GM12878 (cell line): ENCODE data around the gene MACROD2. TPM values are rescaled to one million over a fixed set of nuclear protein-coding genes. Genes with fewer than 3 reads are reported as not detected.

ENCODE experiments used
- ATAC-seq: fragments of 200-7000 bp; cut with Tn5 transposase; 3 replicates; pipeline ENCODE4 v1.9.1; 2020; ENCODE audit warnings: mild to moderate bottlenecking, moderate library complexity
- BruUV-seq: library from RNA; stranded (reverse); fragments of 400-500 nt; replicated peaks from 2 replicates; lab custom pipeline; 2021; lab: Mats Ljungman, UMichigan
- CTCF ChIA-PET: fragments of 300-600 bp; sonication (Branson Sonifier 250); formaldehyde crosslinking; extraction: SDS; loops from one replicate; lab custom pipeline; 2021; ENCODE audit warnings: inconsistent platforms; lab: Yijun Ruan, JAX
- POLR2A ChIA-PET: fragments of 350-600 bp; formaldehyde crosslinking; extraction: SDS; loops from one replicate; lab custom pipeline; 2021; ENCODE audit warnings: inconsistent platforms; lab: Charles Lee
- RAD21 ChIA-PET: fragments of 300-600 bp; sonication (Branson Sonifier 250); formaldehyde crosslinking; loops from one replicate; lab custom pipeline; 2023; ENCODE audit warnings: antibody characterized with exemption; ENCODE audit not compliant: unreplicated experiment; lab: Charles Lee
- SMC1A ChIA-PET: fragments of 300-600 bp; sonication (Branson Sonifier 250); formaldehyde crosslinking; loops from one replicate; lab custom pipeline; 2023; ENCODE audit not compliant: unreplicated experiment, uncharacterized antibody; lab: Charles Lee
- DNase-seq: peaks from one replicate; pipeline ENCODE4 v3.0.0-alpha.2; 2011; ENCODE audit warnings: low read depth, low spot score
- FAIRE-seq: peaks from 3 replicates; lab custom pipeline; 2011; peaks lifted over from hg19 to GRCh38; lab: Jason Lieb, UNC
- H2AFZ ChIP-seq: 2 replicates; pipeline ENCODE4 v1.6.0; 2011; ENCODE audit warnings: low read depth, low read length, control low read depth; ENCODE audit not compliant: control insufficient read depth
- H3K27ac ChIP-seq: 2 replicates; pipeline ENCODE4 v1.5.1; 2011; ENCODE audit warnings: control low read depth; ENCODE audit not compliant: control insufficient read depth, insufficient read depth
- H3K27me3 ChIP-seq, 2 experiments: replicated peaks in 1 of 2; 2 replicates each; pipeline versions ENCODE4 v1.6.0 to v1.6.1; 2011; ENCODE audit warnings: low read length in 1 of 2; ENCODE audit not compliant: control insufficient read depth in 2 of 2, insufficient read depth in 2 of 2
- H3K36me3 ChIP-seq, 2 experiments: 2 replicates each; pipeline ENCODE4 v1.5.1; 2011; ENCODE audit warnings: low read length in 1 of 2; ENCODE audit not compliant: control insufficient read depth in 2 of 2, insufficient read depth in 2 of 2
- H3K4me1 ChIP-seq: 2 replicates; pipeline ENCODE4 v1.6.1; 2011; ENCODE audit warnings: mild to moderate bottlenecking, low read length, moderate library complexity, mixed read lengths; ENCODE audit not compliant: control insufficient read depth, insufficient read depth
- H3K4me2 ChIP-seq: 2 replicates; pipeline ENCODE4 v1.6.0; 2011; ENCODE audit warnings: control low read depth; ENCODE audit not compliant: control insufficient read depth, insufficient read depth
- H3K4me3 ChIP-seq: fragments of 200-600 bp; sonication (generic); 2 replicates; pipeline ENCODE4 v1.5.1; 2016
- H3K79me2 ChIP-seq: 2 replicates; pipeline ENCODE4 v1.6.0; 2011; ENCODE audit warnings: low read length; ENCODE audit not compliant: control insufficient read depth, insufficient read depth
- H3K9ac ChIP-seq: 2 replicates; pipeline ENCODE4 v1.8.0; 2011; ENCODE audit warnings: low read length, control low read depth, mixed read lengths; ENCODE audit not compliant: control insufficient read depth, insufficient read depth
- H3K9me3 ChIP-seq: replicated peaks from 3 replicates; pipeline ENCODE4 v1.5.1; 2011; ENCODE audit warnings: mild to moderate bottlenecking, low read length; ENCODE audit not compliant: control insufficient read depth, insufficient read depth
- H4K20me1 ChIP-seq: 2 replicates; pipeline ENCODE4 v1.6.0; 2011; ENCODE audit not compliant: control insufficient read depth, insufficient read depth
- ESRRA ChIP-seq: IDR thresholded peaks from 2 replicates; pipeline ENCODE4 v1.6.1; 2012; ENCODE audit warnings: mild to moderate bottlenecking, low read length, improper control_type of control experiment
- MTA3 ChIP-seq: IDR thresholded peaks from 2 replicates; pipeline ENCODE4 v1.6.1; 2012; ENCODE audit warnings: low read length, inconsistent platforms, borderline replicate concordance
- POLR2AphosphoS2 ChIP-seq: IDR thresholded peaks from 2 replicates; pipeline ENCODE4 v1.6.1; 2011; ENCODE audit warnings: low read depth, mild to moderate bottlenecking, low read length, improper control_type of control experiment, moderate library complexity
- SREBF2 ChIP-seq: IDR thresholded peaks from 2 replicates; pipeline ENCODE4 v1.6.1; 2012; ENCODE audit warnings: mild to moderate bottlenecking, low read length
- SUPT20H ChIP-seq: IDR thresholded peaks from 2 replicates; pipeline ENCODE4 v1.6.1; 2011; ENCODE audit warnings: low read depth, mild to moderate bottlenecking, low read length, moderate library complexity, borderline replicate concordance; ENCODE audit not compliant: control insufficient read depth
- YBX1 ChIP-seq: fragments of 450-650 bp; IDR thresholded peaks from 2 replicates; pipeline ENCODE4 v1.6.1; 2016; ENCODE audit warnings: antibody characterized with exemption
- ZBED1 ChIP-seq: IDR thresholded peaks from 2 replicates; pipeline ENCODE4 v1.6.1; 2016; ENCODE audit warnings: borderline replicate concordance
- WGBS: methylation state at CpG from one replicate; pipeline ENCODE4 v1.1.6; 2016; ENCODE audit warnings: low lambda C conversion rate; ENCODE audit not compliant: insufficient replicate concordance, insufficient coverage; ENCODE audit errors: missing lambda C conversion rate; 5-methylcytosine and 5-hydroxymethylcytosine counted together
- in situ Hi-C: fragments of 300-500 bp; cut with MboI; formaldehyde crosslinking; loops from 9 replicates; pipeline ENCODE4 v1.14.3; 2018; ENCODE audit warnings: mixed read lengths
- intact Hi-C: fragments of 100-400 bp; cut with micrococcal nuclease; formaldehyde crosslinking; loops from one replicate; pipeline ENCODE4 v1.14.2; 2022; ENCODE audit not compliant: unreplicated experiment
- polyA plus RNA-seq, 11 experiments: library from polyadenylated mRNA; depleted of rRNA in 4 of 11; unstranded in 6 of 11; stranded (reverse) in 5 of 11; fragments of >200 nt; fragmentation: Nextera tagmentation in 4 of 11; fragmentation: Illumina TruSeq in 1 of 11; extraction: Ambion mirVana in 4 of 11; extraction: Trizol in 1 of 11; gene quantifications; 1 replicate in 1 of 11; 2 replicates in 10 of 11; pipeline versions ENCODE4 v1.2.1 to v1.2.3, GENCODE V29; 2011 to 2016; ENCODE audit warnings: inconsistent platforms in 2 of 11, missing spikeins in 2 of 11, low read depth in 1 of 11
- total RNA-seq, 4 experiments: library from RNA; depleted of rRNA in 3 of 4; stranded (reverse); fragments of >200 nt in 3 of 4; fragmentation: Illumina TruSeq in 1 of 4; extraction: Trizol in 1 of 4; gene quantifications; 2 replicates each; pipeline versions ENCODE4 v1.2.1 to v1.2.3, GENCODE V29; 2013 to 2021
- TF ChIP-seq, protein P1 (sequence below): fragments of 450-650 bp; formaldehyde crosslinking; IDR thresholded peaks from 2 replicates; pipeline ENCODE4 v1.4.0; 2020; ENCODE audit warnings: mild to moderate bottlenecking, moderate library complexity
- TF ChIP-seq, protein P2 (sequence below): IDR thresholded peaks from 2 replicates; pipeline ENCODE4 v1.6.1; 2012; ENCODE audit warnings: low read depth, low read length, improper control_type of control experiment
- TF ChIP-seq, protein P3 (sequence below): fragments of 450-650 bp; IDR thresholded peaks from 2 replicates; pipeline ENCODE4 v1.6.1; 2018; ENCODE audit warnings: borderline replicate concordance, mild to moderate bottlenecking; ENCODE audit not compliant: partially characterized antibody
- TF ChIP-seq, protein P4 (sequence below): fragments of 450-650 bp; formaldehyde crosslinking; IDR thresholded peaks from 2 replicates; pipeline ENCODE4 v1.5.0; 2022; ENCODE audit warnings: mild to moderate bottlenecking, missing genetic modification characterization

Gene MACROD2
- total and polyA plus RNA-seq, 10 of the 15 experiments (the other 5 are each of a cell fraction or from before 2014, with no cell fraction given): 1.1 to 21.5 (median 2.2) TPM

DNA sequence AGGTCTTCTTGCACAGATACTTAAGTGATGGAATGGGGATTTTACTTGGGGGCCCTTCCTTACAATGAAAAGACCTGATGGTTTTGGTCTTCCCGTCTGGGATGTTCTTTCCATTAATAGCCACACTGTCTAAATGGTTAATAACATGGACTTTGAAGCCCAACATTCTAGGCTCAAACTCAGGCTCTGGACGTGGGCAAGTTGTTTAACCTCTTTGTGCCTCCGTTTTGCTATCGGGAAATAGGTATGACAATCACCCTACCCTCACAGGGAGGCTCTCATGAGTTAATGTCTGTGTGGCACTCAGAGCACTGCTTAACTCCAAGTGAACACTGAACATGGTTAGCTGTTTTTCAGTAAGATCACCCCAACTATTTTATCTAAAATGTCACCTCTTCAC is 702.8 kb downstream of the MACROD2 start (continued):
- TF ChIP-seq POLR2AphosphoS2 (no peak), SREBF2 (no peak), MTA3 (no peak), ZBED1 (no peak)
- TF ChIP-seq, protein P1, sequence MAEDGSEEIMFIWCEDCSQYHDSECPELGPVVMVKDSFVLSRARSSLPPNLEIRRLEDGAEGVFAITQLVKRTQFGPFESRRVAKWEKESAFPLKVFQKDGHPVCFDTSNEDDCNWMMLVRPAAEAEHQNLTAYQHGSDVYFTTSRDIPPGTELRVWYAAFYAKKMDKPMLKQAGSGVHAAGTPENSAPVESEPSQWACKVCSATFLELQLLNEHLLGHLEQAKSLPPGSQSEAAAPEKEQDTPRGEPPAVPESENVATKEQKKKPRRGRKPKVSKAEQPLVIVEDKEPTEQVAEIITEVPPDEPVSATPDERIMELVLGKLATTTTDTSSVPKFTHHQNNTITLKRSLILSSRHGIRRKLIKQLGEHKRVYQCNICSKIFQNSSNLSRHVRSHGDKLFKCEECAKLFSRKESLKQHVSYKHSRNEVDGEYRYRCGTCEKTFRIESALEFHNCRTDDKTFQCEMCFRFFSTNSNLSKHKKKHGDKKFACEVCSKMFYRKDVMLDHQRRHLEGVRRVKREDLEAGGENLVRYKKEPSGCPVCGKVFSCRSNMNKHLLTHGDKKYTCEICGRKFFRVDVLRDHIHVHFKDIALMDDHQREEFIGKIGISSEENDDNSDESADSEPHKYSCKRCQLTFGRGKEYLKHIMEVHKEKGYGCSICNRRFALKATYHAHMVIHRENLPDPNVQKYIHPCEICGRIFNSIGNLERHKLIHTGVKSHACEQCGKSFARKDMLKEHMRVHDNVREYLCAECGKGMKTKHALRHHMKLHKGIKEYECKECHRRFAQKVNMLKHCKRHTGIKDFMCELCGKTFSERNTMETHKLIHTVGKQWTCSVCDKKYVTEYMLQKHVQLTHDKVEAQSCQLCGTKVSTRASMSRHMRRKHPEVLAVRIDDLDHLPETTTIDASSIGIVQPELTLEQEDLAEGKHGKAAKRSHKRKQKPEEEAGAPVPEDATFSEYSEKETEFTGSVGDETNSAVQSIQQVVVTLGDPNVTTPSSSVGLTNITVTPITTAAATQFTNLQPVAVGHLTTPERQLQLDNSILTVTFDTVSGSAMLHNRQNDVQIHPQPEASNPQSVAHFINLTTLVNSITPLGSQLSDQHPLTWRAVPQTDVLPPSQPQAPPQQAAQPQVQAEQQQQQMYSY: no peak

DNA sequence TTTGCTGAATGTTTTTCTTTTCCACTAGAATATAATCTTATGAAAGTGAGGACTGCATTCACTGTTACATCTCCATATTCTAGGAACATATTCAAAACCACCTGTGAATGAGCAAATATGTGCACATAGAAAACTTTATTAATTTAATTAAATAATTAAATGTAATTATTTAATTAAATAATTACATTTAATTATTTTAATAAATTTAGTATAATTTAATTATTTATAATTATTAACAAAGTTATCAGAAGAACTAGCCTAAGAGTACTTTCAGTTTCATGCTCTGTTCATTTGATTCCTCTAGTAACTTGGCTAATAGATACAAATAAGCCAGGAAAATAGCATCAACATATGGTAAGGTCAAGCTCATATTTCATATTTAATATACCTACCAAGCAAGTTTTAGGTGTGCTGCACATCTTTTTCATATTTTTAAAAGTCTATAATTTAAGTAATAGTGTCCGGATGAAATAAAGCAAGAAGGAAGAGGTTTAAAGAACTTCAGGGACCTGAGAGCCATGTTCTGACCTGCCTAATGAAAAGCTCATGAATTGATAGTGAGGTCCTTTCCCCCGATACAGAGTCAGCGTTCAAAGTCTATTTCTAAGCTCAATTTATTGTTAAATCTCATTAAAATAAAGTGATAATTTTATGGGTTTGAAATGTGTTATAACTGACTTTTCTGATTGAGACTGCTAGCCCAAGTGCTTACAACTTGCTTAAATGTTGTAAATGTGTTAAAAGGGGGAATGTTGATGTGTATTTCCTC is 703.5 kb downstream of the MACROD2 start:
- no peaks in the 10 kb centered on the region for H3K36me3 ChIP-seq
- no TSS peak for BruUV-seq
- H3K9me3 ChIP-seq: no peaks in the 10 kb centered on the region; the same call in 2 of the 3 replicates
- in situ Hi-C loops: no loop called here
- ChIA-PET SMC1A (interaction anchor here (1.1 to 3.1 kb wide), 5 partner anchors 22 to 134 kb away, joined by 3 to 18 read pairs (median 4); no protein-coding TSS in a partner anchor), POLR2A (no interaction called here), CTCF (no interaction called here), RAD21 (interaction anchor here (1.3 to 2.4 kb wide), 3 partner anchors 24 to 46 kb away, joined by 3 to 16 read pairs (median 11); no protein-coding TSS in a partner anchor)
- H3K4me2 ChIP-seq: no peak overlapping the region
- DNase-seq: no peak
- FAIRE-seq: no peak
- ATAC-seq: no peak
- no peak overlapping the region for H2AFZ ChIP-seq
- H3K4me3 ChIP-seq: no peak overlapping the region
- no peaks in the 10 kb centered on the region for H3K79me2 ChIP-seq
- no peaks in the 10 kb centered on the region for H4K20me1 ChIP-seq
- 51% methylated on average over 3 of the region's 3 CpGs for WGBS
- H3K27me3 ChIP-seq: no peaks in the 10 kb centered on the region
- no peak overlapping the region for H3K27ac ChIP-seq
- H3K9ac ChIP-seq: no peak overlapping the region
- H3K4me1 ChIP-seq: peaks cover 3% of the 10 kb centered on the region; the same call in 1 of the 2 replicates
- intact Hi-C loops: no loop called here
- TF ChIP-seq, protein P2, sequence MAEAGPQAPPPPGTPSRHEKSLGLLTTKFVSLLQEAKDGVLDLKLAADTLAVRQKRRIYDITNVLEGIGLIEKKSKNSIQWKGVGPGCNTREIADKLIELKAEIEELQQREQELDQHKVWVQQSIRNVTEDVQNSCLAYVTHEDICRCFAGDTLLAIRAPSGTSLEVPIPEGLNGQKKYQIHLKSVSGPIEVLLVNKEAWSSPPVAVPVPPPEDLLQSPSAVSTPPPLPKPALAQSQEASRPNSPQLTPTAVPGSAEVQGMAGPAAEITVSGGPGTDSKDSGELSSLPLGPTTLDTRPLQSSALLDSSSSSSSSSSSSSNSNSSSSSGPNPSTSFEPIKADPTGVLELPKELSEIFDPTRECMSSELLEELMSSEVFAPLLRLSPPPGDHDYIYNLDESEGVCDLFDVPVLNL: no peak
- TF ChIP-seq, protein P3, sequence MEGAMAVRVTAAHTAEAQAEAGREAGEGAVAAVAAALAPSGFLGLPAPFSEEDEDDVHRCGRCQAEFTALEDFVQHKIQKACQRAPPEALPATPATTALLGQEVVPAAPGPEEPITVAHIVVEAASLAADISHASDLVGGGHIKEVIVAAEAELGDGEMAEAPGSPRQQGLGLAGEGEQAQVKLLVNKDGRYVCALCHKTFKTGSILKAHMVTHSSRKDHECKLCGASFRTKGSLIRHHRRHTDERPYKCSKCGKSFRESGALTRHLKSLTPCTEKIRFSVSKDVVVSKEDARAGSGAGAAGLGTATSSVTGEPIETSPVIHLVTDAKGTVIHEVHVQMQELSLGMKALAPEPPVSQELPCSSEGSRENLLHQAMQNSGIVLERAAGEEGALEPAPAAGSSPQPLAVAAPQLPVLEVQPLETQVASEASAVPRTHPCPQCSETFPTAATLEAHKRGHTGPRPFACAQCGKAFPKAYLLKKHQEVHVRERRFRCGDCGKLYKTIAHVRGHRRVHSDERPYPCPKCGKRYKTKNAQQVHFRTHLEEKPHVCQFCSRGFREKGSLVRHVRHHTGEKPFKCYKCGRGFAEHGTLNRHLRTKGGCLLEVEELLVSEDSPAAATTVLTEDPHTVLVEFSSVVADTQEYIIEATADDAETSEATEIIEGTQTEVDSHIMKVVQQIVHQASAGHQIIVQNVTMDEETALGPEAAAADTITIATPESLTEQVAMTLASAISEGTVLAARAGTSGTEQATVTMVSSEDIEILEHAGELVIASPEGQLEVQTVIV: no peak
- TF ChIP-seq ESRRA (no peak), YBX1 (no peak), SUPT20H (no peak)
- TF ChIP-seq, protein P4, sequence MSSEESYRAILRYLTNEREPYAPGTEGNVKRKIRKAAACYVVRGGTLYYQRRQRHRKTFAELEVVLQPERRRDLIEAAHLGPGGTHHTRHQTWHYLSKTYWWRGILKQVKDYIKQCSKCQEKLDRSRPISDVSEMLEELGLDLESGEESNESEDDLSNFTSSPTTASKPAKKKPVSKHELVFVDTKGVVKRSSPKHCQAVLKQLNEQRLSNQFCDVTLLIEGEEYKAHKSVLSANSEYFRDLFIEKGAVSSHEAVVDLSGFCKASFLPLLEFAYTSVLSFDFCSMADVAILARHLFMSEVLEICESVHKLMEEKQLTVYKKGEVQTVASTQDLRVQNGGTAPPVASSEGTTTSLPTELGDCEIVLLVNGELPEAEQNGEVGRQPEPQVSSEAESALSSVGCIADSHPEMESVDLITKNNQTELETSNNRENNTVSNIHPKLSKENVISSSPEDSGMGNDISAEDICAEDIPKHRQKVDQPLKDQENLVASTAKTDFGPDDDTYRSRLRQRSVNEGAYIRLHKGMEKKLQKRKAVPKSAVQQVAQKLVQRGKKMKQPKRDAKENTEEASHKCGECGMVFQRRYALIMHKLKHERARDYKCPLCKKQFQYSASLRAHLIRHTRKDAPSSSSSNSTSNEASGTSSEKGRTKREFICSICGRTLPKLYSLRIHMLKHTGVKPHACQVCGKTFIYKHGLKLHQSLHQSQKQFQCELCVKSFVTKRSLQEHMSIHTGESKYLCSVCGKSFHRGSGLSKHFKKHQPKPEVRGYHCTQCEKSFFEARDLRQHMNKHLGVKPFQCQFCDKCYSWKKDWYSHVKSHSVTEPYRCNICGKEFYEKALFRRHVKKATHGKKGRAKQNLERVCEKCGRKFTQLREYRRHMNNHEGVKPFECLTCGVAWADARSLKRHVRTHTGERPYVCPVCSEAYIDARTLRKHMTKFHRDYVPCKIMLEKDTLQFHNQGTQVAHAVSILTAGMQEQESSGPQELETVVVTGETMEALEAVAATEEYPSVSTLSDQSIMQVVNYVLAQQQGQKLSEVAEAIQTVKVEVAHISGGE (CRISPR knock-in tag): no peak
